ENCODE data around the gene FBXO8.
"Not testable (repeated sequence)": the region's sequence is repeated elsewhere in the genome, so short reads cannot be mapped to it uniquely, and the experiment has no call there.

FBXO8 gene

DNA sequence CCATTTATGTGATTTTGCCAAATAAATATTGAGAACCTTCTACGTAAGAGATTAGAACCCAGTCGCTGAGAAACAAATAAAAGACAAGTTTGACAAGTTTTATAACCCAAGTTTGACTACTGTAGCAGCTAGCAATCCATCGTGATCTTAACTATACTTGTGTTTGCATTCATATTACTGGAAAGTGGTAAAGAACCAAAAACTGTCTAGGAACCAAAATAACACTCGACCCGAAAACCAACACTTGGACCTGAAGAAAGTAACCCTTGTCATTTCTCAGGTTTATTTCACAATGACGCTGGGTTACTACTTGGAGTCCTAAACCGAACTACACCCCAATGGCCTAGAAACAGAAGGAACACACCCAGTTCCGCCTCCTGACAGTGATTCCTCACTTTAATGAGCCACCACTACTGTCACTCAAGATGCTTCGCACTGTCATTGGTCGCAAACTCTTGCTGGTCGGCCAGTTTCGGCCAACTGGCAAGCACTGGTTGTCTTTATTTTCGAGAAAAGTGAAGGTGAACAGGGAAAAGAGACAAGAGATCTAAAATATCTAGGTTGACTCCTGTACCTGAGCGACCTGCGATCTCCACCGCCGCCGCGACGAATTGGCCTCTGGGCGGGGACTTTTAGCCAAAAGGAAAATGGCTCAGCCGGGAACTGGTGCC lies 496 bp downstream of the FBXO8 start:
- DNase-seq: peak; percentile 92

DNA sequence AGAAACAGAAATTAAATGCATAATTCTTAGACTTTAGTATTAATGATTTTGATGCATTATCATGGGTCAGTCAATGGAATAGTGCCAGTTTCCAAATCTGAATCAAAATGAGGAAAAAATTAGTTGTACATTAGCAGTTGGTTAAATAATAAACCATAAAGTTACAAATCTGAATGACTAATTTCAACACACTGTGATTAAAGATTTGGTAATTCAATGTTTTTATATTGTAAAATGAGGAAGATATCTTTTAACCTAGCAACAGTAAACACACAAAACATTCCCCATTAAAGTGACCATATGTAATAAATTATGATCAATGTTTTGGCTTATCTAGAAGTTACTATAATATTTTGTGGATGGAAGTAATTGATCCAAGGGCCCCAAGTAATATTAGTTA lies 1.6 kb downstream of the FBXO8 start:
- no peak for DNase-seq

DNA sequence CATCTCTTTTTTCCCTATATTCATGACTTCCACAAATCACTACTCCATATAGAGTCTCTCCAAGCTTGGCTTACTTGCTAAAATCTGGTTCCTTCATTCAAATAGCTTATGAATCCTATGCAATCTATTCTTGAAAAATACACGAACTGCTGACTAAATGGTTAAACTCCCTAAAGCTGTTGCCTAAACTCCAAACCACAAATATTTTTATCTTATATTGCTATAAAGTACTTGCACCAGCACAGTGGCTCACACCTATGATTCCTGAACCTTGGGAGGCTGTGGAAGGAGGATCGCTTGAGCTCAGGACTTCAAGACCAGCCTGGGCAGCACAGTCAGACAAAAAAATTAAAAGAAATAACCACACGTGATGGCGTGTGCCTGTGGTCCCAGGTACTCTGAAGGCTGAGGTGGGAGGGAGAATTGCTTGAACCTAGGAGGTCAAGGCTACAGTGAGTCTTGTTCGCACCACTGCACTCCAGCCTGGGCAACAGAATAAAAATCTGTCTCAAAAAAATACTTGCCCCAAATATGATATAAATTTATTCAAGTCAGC lies 2.2 kb downstream of the FBXO8 start:
- DNase-seq: no peak

DNA sequence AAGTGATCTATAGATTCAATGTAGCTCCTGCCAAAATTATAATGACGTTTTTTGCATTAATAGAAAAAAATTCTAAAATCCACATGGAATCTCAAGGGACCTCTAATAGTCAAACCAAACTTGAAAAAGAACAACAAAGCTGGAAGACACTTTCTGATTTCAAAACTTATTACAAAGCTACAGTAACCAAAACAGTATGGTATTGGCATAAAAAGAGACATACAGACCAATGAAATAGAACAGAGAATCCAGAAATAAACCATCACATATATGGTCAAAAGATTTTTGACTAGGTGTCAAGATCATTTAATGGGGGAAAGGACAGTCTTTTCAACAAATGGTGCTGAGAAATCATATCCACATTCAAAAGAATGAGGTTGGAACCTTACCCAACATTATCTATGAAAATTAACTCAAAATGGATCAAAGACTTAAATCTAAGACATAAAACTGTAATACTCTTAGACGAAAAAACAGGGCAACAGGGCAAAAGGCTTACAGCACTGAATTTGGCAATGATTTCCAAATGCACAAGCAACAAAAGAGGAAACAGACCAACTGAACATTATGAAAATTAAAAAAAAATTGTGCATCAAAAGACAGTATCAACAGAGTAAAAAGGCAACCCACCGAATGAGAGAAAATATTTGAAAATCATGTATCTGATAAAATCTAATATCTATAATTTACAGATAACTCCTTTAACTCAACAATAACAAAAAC lies 3.9 kb downstream of the FBXO8 start:
- DNase-seq: no peak

DNA sequence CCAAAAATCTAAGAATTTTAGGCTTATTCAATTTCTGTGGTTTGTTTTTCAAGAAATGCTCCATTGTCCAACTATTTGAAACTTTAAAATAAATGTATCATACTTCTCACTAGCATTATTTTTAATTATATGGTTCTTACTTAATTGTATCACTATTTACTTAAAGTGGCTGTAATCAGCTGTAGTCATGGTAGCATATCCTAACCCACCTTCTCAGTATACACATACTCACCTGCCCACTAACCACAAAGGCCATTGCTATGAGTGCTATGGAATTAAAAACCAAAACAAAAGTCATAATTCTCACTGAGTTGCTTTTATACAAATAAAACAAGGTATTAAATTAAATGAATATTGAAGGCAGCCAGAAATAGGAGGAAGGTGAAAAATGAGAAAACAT lies 5.0 kb downstream of the FBXO8 start:
- DNase-seq: no peak

DNA sequence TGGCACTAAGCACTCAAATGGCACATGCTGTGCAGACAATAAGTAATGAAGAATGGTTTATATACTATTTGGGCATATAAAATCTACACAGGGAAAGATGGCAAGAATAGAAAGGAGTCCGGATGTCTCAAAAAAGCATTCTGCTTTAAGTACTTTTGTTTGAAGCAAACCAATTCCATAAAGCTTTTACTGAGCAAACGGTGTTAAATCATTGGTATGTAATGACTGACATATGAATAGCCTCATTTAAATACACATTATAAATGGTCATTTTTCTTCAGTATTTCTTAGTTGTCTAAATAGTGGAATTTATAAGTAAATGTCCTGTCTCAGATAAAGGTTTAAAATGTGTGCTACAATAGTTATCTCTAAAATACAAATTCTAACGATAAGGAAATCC lies 6.0 kb downstream of the FBXO8 start:
- DNase-seq: no peak

DNA sequence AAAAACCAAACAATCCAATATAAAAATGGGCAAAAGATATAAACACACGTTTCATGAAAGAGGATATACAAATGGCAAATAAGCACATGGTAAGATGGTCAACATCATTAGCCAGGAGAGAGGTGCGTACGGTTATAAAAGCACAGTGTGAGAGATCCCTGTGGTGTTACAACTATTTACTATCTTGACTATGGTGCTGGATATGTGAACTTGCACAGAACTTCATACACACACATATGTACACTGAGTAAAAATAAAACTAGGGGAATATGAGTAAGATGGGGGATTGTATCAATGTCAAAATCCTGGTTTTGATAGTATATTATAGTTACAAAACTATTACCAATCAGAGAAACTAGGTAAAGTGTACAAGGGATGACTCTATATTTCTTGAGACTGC lies 8.4 kb downstream of the FBXO8 start:
- DNase-seq: no peak

DNA sequence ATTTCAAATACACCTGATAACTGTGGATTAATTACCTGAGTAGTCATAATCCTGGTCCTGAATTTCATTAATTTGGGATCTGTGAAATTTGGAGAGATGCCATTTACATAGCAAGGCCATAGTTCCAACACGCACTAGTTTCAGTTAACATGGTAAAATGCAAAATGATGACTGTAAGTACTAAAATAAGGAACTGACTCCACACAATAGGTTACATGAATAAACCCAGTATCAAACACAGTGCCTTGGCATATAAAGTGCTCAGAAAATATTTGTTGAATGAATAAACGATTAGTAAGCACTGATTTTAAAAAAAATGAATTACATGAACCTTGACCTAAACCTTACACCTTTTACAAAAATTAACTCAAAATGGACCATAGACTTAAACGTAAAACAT lies 9.0 kb downstream of the FBXO8 start:
- DNase-seq: no peak

DNA sequence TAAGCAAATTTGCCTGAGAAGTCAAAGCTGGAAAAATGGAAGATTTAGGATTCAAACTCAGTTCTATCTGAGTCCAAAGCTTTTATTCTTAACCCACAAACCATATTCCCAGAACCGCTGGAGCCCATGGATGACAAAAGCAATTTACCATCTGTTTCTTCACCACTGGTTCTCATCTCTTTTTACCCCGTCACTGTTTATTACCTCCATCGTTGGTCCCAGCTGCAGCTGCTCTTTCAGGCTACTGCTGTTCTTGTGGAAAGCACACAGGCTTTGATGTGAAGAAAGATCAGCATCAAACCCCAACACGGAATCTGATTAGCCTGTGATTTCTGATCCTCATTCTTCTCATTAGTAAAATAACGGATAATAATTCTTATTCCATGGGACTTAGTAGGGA lies 9.5 kb downstream of the FBXO8 start:
- DNase-seq: no peak

DNA sequence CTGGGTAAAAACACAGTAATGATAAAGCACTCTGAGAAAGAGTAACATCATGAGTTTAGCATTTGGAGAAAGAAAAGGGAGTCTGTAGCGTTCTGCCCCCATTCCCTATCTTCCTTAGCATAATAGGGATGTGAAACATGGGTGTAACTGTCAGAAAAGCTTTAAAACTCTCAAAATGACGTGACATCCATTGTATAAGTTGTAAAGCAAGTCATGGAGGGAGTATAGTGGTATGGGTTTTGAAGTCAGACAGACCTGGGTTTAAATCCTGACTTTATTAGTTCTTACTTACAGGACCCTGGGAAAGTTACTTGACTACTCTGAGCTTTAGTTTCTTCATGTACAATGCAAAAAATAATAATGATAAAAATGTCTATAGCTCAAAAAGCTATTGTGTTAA lies 17.1 kb downstream of the FBXO8 start:
- DNase-seq: no peak

DNA sequence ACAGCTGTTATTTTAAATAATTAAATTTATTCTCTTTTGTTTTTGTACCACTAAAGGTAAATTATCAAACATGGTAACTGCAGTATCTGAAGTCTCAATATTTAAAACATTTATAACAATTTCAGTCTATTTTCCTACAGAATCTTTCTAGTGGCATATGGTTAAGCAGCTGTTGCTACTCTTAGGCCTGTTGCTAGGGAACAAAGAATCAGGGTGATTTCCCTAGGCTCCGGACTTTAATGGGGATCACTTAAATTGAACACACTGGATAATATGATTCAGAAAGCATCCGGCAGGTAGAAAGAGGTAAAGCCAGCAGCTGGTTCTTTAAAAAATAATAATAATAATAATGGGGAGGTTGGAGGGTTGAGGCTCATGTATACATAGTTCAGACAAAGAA lies 17.6 kb downstream of the FBXO8 start:
- DNase-seq: peak; percentile 5

DNA sequence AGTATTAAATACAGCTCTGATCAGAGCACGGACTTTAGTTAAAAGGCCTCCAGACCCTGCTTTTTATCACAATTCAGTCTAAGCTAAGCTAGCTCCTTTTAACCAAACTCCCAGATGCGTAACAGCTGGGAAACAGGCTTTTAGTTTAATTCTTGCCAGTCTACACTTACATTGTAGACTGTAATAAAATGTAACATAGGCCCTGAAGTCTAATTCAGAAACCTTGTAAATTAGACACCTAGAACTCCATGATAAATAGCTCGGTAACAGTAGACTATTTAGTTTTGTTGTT lies 20.1 kb downstream of the FBXO8 start:
- no peak for DNase-seq

DNA sequence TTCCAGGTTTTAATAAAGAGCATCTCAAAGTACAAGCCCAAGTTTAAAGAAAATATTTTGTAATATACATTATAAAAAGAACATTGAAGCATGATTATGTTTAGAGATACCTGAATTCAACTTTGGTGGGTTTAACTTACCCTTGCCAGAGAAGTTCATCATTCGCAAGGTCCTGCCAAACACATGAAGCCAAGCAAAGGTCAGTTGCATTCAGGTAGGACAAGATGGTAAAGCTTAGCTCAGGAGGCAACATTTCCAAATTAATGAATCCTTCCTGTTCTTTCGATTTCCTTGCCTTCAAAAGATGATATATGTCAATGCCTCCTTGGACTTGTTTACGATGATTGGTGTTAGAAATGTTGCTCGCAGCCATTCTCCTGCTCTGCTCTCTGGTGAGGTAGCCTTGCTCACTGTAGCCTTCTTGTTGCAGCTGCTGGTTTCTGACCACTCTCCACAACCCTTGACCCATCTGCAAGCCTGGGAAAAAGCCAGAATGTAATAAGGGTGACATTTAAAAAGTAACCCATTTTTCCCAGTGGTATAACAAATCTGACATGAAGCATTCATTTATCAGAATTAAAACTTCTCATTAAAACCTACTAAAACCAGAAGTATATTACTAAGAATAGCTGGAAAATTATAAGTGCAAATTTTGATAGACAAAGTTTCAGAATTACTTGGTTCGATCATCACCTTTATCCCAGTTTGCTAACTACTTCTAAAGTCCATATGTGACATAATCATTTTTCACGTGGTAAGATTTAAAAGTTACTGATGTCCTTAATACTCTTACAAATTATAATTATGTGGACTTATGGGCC lies 20.6 kb downstream of the FBXO8 start:
- DNase-seq: no peak

DNA sequence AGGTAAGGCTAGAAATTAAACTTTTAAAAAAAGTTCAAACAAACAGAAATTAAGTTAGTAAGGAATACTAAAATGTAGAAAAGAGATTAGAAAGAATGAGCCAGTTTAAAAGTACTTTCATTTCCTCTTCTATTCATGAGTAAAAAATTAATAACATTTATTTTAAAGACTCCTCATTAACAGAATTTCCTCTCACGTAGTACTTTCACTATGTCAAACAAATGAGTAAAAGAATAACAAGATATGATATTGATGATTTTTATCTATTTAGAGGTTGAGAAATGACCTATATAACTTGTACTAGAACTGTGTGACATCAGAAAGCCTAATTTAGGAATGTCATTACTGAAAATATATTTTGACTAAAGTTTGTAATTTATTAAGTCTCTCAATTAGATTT lies 22.0 kb downstream of the FBXO8 start:
- DNase-seq: not testable (repeated sequence)

DNA sequence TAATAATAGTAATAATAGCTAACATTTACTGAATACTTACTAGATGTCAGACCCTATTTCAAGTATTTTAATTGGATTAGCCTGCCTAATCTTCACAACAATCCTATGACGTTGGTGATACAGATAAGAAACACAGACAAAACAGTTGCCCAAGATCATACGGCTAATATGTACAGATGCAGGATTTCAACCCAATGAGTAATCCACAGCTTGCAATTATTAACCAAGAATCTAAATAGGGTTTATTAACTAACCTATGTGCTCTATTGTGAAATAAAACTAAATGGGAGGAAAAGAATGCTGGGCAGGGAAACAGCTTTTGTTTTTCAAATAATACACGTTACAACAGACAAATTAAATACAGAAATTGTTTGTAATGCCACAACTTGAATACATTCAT lies 23.4 kb downstream of the FBXO8 start:
- peak; percentile 7 for DNase-seq

DNA sequence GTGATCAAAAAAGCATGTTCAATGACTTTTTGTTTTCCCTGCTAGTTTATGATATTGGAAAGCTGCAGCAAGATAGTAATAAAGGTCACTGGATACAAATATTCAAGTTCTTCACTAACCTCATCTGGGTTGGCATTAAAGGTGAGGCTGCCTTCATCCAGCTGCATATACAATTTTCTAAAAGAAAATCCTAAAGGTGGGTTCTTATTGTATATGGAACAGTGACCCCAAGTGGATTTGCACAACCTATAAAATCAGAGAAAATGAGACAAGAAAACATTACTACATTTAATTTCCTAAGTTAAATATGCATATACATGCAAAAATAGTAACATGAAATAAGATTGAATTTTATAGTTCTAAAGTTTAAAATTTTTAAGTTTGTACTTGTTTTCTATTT lies 23.9 kb downstream of the FBXO8 start:
- DNase-seq: peak; percentile 1

DNA sequence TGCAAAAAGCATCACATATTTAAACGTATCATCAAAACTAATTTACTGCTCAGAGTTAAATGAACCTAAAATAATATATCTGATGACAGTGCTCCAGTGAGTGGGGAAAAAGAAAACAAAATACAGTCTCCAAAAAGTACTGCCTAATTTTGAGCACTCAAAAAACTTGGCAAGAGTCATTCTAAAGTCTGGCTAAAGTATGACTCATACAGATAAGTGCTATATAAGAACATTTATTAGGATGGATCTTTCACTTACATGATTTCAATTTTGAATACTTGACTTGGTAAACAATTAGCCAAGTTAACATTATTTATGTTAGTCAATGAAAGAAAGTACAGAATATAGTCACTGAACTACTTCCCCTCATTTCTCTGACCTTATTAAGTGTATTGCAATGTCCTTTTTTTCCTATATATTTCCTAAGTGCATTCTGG lies 27.2 kb downstream of the FBXO8 start:
- no peak for DNase-seq

DNA sequence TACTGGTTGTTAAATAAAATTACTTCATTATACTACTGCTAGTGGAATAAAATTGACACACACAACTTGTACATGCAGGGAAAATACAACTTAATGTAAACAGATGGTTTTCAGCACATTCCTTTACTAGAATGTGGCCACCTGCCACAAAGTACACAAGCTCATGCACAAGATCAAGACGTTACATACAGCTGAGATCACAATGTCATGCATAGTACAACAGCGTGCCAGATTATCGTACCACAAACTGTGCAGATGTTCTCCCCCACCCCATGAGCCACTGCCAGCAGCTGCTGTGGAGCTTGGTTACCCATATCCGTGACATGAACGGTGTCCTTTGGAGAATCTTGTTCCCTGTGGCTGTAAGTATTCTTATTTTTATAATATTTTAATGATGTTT lies 27.7 kb downstream of the FBXO8 start:
- DNase-seq: peak; percentile 55

DNA sequence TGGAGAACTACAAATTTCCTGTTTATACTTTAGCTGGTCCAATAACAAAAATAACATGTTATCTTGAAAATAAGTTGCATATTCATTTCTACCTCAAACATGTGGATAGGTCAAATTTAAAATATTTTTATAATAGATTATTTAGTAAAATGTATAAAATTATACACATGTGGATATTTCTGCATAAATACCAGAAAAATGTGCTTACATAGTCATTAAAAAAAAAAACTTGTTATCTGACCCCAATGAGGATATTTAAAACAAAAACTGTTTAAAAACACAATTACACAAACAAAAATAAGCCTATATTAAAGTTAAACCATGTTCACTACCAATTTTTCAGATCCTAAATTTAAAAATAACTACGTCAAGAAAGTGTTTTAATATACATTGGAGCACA lies 28.1 kb downstream of the FBXO8 start:
- no peak for DNase-seq

DNA sequence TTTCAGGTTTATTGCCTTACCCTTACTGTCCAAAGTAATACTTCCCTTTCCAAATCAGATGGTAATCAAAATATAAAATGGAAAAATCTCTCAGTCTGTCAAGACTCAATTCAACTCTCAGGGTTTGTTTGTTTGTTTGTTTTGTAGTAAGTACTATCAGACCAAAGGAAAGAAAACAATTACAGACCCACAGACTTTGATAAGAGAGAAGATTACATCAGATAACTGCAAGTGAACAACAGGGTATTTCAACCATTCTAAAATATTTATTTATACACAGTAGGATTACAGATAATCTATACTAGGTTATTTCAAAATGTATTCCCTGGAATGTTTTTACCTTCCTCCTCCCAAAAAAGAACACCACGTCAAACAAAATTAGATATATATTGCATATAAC lies 28.9 kb downstream of the FBXO8 start:
- no peak for DNase-seq

DNA sequence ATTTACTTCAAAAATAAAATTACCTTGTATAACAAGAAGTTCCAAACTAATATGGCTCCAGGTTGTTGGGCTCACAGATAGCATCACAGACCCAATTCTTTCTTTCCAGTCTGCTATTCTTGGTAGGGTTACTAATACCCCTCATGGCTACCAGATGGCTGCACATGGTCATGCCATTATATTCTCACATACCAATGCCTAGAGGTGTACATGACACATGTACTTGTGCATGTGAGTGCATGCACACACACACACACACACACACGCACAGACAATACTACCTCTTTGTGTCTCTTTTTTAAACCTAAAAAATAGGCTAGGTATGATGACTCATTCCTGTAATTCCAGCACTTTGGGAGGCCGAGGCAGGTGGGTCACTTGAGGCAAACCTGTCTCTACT lies 31.1 kb downstream of the FBXO8 start:
- peak; percentile 2 for DNase-seq

DNA sequence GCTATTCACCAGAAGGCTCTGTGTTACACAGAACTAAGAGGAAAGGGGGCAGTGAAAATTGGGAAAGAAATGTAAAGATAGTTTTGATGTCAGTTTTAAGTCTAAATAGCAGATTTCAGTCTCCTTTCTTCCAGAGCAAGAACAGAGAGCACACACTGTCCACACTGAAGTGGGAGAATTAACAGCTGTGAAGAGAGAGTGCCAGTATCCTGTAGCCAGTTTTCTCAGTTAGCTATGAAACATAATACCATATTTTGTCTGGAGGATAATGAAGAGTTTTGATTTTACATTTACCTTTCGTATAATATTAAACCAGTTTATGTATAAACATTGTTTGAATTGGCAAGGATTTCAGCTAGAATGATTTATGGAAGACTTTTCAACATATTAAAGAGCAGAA lies 35.1 kb downstream of the FBXO8 start:
- DNase-seq: peak; percentile 23

DNA sequence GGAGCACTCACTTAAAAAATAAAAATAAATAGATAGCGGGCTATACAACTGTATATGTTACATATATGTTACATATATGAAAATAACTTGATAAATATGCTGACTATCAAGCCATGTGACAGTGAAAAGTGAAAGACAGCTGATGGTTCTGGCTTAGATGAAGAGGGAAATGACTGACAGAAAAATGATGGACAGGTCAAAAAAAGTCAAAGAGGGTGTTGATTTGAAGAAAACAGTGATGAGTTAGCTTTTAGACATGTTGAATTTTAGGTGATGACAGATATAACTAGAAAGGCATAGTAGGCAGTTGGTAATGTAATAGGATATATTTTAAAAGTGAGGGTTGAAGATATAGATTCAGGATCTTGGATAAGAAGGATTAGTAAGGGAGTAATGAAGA lies 37.8 kb downstream of the FBXO8 start:
- no peak for DNase-seq

DNA sequence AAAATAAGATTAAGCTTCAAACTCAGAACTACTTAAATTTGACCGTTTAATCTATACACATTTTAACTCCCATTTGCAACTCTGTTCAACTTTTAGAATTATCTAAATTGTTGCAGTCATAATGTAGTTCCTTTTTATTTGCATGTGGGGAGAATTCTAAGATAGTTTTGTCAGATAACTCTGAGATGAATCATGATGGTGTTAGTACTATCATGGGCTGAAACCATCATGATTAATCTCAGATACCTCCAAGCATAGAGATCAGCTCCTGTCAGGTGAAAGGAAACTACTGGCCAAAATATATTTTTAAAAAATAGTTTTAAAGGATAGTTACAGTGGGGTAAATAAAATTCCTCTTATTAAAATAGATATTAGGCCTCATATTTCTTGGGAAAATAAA lies 39.0 kb downstream of the FBXO8 start:
- no peak for DNase-seq
